Measurements from ENCODE around the gene SMIM32. TPM values are rescaled to one million over a fixed set of nuclear protein-coding genes. Genes with fewer than 3 reads are reported as not detected.

Gene SMIM32
- total RNA-seq, 4 donors from 2014 or later: not detected

DNA sequence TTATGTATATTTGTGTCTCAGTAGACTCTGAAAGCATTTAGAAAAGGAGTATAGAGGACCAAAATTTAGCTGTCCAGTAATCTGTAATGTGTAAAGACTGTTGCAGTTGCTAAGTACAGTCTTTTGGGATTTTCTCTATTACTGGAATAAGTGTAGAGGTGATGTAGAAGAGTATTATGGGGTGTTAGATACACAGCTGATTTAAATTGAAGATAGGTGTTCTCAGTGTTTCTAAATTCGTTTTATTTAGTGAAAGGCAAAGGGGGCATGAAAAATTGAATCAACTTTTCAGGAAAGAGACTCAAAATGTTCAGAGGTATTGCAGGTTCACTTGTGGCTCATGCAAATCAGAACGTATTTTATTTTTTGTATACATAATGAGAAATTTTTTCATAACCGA, 46.8 kb downstream of the SMIM32 start:
- TF ChIP-seq, protein P1, sequence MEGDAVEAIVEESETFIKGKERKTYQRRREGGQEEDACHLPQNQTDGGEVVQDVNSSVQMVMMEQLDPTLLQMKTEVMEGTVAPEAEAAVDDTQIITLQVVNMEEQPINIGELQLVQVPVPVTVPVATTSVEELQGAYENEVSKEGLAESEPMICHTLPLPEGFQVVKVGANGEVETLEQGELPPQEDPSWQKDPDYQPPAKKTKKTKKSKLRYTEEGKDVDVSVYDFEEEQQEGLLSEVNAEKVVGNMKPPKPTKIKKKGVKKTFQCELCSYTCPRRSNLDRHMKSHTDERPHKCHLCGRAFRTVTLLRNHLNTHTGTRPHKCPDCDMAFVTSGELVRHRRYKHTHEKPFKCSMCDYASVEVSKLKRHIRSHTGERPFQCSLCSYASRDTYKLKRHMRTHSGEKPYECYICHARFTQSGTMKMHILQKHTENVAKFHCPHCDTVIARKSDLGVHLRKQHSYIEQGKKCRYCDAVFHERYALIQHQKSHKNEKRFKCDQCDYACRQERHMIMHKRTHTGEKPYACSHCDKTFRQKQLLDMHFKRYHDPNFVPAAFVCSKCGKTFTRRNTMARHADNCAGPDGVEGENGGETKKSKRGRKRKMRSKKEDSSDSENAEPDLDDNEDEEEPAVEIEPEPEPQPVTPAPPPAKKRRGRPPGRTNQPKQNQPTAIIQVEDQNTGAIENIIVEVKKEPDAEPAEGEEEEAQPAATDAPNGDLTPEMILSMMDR (IDR thresholded peaks at IDR 0.05; ENCODE audit: low read depth): no peak

GRCh38 chr5:136145030-136145429, 47.9 kb downstream of the SMIM32 start:
- TF ChIP-seq, protein P1 (IDR thresholded peaks at IDR 0.05; ENCODE audit: low read depth): no peak

DNA sequence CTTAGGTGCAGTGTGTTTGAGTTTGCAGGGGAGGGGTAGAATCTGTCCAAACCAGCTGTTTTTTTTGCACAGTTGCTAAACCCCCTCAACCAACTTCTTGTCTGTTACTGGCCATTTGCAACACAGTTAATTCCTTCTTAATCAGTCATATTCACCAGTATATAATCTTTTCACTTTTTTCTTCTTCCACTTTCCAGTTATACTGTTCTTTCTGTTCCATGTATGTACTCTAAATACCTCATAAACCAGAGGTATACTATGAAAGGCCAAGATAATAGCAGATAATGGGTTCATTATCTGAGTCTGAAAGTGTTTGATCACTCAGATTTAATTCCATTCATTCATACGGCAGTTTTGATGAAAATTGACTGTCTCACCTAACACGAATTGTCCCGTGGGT, 49.2 kb downstream of the SMIM32 start:
- TF ChIP-seq, protein P1 (IDR thresholded peaks at IDR 0.05; ENCODE audit: low read depth): no peak

DNA sequence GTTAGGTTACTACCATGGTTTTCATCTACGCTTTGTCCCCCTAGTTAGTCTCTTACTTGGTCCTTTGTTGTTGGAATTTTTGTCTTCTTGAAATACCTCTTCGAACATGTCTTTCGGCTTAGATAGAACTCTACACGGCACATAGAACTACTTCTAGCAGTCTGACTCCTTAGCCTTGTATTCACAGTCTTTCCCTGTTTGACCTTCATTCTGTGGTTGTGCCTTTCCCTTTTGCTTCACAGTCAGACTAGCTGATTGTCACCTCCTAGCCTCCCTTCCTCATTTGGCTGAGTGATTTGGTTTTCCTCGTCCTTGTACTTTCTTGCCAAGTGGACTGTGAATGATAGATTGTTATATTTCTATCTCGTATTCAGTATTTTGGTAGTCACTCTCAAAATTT, 49.6 kb downstream of the SMIM32 start:
- TF ChIP-seq, protein P1 (IDR thresholded peaks at IDR 0.05; ENCODE audit: low read depth): no peak

- TF ChIP-seq, protein P1 (IDR thresholded peaks at IDR 0.05; ENCODE audit: low read depth): no peak
Measured at GRCh38 chr5:136141561-136141960, 51.4 kb downstream of the SMIM32 start.

Other genes starting within 250 kb of the SMIM32 start
- not detected for gene LECT2, start 238.2 kb downstream of the SMIM32 start, total RNA-seq
- 100 to 1,000 TPM; 133 to 240 (median 164) TPM for gene TGFBI, start 164.2 kb downstream of the SMIM32 start, total RNA-seq
- 10 to 100 TPM; 41.1 to 55.6 (median 43.7) TPM for gene SMAD5, start 60.3 kb downstream of the SMIM32 start, total RNA-seq
- gene TRPC7, start 172.4 kb upstream of the SMIM32 start, total RNA-seq: not detected